Activated gamma-delta T cell treated with anti-CD3 and anti-CD28 coated beads, Interleukin-2, amount 50 U/mL, for 16 hours (primary cell): ENCODE results near the gene RAB30.

Experiments used
- DNase-seq: peaks from one replicate; pipeline ENCODE4 v3.0.0-alpha.2; 2020; ENCODE audit warnings: low read depth

The RAB30 gene

GRCh38 chr11:83070731-83071566 is 748 bp downstream of the RAB30 start:
- DNase-seq, result peak; percentile 3

DNA sequence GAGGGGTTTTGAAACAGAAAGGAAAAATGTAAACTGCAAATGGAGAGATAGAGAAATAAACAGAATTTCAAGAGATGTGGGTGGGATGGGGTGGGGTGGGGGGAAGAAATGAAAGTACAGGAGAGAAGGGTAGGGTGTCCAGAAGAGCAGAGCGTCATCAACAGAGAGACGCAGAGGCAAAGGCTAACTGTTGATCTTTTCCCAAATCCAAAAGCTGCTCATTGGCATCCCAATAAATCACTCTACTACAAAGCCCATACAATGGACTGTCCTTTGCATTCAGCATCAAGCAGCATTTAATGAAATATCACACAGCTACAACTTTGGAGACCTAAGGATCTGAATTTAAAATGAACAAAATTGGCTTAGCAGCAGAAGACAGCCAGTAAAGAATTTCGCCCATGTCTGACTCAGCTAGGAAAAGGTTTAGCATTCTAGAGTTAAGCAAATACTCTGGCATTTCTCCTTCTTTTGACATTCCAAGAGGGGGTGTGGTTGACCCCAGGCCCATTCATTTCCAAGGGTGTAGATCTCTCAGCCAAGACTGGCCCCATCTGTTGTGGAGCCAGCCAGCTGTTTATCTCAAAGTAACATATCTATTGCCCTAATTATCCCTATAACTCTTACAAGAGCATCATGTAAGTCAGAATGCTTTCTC is 1.5 kb downstream of the RAB30 start:
- DNase-seq, result no peak

GRCh38 chr11:83069441-83070043 is 2.2 kb downstream of the RAB30 start:
- no peak for DNase-seq

DNA sequence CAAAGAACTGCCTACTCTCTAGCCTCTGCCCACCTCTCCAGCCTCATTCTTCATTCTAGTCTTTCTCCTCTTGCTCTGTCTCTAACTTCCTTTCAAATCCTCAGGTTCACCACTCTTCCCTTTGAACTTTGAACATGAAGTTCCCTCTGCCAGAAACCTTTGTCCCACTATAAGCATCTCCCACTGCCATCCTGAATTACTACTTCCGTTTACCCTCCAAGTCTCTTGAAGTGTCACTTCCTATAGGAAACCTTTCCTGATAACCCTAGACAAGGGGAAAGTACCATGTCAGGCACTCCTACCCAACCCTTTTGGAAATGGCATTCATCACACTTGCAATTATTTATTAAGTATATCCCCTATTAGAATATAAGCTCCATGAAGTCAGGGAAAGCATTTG is 3.1 kb downstream of the RAB30 start:
- no peak for DNase-seq

GRCh38 chr11:83064011-83064410 is 7.7 kb downstream of the RAB30 start:
- no peak for DNase-seq

DNA sequence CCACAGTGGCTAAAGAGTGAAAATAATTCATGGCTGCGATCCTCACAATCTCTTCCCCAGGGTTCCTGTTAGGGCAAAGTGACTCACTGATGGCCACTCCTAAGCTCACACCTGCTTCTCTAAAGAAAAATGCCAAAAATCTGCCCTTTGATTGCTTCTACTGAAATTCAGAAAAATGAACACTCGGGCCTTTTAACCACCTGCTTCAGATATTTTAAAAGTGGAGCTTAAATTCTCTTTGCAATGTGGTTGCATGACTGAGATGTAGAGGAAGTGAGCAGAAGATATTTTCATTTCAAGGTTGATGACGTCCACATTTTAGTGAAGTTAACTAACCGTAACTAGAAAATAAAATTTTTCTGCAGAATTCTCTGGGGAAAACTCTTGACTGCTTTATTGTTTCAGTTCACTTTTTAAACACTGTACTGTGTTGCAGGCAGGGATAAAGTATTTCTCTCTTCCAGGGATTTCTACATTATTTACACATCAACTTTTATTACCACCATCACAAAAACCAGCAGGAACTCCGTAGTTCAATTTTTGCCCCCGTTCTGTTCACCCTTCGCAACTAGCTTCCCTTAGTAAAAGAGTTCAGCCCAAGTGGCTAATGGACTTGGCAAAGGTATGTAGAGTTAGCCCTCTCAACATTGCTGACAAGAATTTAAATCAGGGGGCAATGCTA is 8.5 kb downstream of the RAB30 start:
- no peak for DNase-seq

DNA sequence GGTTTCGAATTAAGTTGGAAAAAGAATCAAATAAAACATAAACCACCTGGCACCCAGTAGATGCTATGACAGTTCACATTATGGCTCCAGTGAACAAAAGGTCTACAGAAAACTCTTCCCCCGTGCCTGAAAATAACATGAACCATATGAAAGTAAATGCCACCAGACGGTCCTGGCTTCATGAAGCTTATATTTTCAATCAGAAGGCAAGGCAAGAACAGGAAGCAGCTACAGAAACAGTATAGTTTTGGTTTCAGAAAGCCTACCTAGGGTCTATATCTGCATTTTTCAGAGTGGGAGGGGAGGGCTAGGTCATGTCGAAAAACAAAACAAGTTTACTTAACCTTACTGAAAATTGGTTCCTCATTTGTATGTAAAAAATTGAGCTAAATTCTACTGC is 9.8 kb downstream of the RAB30 start:
- no peak for DNase-seq

GRCh38 chr11:83060965-83061364 is 10.7 kb downstream of the RAB30 start:
- no peak for DNase-seq

- no peak for DNase-seq
Measured at GRCh38 chr11:83057721-83058120, 14.0 kb downstream of the RAB30 start.

GRCh38 chr11:83056611-83057010 is 15.1 kb downstream of the RAB30 start:
- DNase-seq, result no peak

DNA sequence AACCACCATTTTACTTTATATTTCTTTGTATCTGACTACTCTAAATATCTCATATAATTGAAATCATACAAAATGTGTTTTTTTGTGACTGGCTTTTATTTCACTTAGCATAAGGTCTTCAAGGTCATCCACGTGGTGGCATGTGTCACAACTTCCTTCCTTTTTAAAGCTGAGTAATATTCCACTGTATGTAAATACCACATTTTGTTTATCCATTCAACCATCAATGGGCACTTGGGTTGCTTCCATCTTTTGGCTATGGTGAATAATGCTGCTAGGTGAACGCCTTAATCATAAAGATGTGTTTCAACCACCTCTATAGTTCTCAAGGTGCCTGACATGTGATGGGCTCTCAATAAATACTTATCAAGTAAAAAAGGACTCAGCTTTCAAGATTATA is 15.5 kb downstream of the RAB30 start:
- DNase-seq, result no peak

DNA sequence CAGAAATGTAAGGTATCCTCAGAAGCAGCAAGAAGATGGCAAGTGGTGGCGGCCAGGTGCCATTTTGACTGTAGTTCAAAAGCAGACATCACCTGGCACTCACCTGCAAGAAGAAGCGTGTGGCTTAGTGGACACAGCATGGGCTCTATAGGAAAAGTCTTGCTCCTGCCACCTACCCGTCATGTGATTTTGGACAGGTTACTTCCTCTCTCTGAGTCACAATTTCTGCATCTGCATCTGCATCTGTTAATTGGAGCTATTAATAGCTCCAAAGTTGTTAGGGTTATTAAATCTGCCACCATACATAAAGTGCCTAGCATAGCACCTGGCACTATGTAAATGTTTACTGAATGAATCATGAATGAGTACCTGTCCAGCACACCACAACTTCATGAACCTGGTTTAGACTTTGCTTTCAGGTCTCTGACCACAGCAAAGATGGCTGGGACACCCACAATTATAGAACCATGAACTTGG is 16.8 kb downstream of the RAB30 start:
- no peak for DNase-seq

DNA sequence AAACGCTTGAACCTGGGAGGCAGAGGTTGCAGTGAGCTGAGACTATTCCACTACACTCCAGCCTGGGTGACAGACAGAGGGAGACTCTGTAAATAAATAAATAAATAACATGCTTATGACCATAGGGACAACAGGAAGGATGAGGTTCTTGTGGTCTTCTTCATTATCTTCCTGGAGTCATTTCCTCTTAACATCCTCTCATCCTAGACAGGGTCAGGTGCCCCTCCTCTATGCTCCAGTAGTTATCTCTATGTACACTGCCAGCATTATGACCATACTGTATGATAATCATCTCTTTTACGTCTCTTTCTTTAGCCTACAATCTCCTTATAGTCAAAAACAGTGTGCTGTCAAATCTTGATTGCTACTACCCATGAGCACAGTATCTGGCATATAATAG is 17.7 kb downstream of the RAB30 start:
- DNase-seq, result no peak

DNA sequence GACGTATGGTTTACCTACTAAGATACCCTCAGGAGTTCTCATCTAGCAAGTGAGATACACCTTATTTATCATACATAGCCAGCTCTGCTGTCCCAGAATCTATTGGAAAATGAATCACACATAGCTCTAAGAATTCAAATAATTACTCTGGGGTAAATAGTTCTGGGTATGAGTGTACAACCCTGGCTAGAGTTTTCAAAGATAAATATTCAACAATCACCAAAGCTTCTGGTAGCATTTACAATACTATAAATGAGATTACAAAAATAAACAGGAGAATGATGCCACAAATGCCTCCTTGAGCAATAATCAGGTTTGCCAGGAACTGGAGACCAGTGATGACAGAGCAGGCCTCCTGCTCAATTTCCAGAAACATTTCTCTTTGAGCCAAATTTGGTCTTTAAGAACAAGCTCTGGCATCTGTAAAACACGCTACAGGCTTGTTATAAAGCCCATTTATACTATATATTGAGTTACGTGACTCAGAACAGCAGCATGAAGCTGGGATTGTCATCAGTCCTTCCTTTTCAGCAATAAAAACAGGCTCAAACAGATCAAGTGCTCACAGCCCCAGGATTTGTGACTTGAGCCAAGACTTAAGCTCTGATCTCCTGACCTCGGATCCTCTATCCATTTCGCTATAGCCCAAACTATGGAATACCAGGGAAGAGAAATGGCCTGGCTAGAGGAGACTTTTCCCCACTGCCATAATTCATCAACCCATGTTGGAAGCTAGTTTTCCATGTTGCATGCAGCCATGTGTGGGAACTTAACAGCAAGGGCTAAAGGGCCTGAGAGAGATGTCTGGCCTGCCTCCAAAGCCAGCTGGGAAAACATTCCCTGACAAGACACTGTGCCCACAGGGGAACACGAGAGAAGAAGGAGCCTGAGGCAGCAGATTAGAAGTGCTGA is 19.7 kb downstream of the RAB30 start:
- no peak for DNase-seq

GRCh38 chr11:83047515-83048225 is 24.0 kb downstream of the RAB30 start:
- no peak for DNase-seq

DNA sequence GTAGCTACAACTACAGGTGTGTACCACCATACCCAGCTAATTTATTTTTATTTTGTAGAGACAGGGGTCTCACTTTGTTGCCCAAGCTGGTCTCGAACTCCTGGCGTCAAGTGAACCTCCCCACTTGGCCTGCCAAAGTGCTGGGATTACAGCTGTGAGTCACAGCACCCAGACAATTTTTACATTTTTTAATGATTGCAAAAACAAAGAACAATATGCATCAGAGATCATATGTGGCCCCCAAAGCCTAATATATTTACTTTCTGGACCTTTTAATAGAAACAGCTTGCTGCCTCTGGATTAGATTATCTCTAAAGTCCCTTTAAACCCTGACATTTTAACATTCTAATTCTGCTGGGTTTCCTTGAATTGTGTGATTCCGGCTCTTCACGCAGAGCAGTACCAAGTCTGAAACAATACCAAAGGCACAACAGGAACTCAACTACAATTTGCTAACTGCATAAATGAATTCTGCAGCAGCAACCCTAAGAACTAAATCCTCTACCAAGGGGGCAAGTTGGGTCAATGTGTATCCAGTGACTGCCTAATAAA is 25.0 kb downstream of the RAB30 start:
- no peak for DNase-seq

DNA sequence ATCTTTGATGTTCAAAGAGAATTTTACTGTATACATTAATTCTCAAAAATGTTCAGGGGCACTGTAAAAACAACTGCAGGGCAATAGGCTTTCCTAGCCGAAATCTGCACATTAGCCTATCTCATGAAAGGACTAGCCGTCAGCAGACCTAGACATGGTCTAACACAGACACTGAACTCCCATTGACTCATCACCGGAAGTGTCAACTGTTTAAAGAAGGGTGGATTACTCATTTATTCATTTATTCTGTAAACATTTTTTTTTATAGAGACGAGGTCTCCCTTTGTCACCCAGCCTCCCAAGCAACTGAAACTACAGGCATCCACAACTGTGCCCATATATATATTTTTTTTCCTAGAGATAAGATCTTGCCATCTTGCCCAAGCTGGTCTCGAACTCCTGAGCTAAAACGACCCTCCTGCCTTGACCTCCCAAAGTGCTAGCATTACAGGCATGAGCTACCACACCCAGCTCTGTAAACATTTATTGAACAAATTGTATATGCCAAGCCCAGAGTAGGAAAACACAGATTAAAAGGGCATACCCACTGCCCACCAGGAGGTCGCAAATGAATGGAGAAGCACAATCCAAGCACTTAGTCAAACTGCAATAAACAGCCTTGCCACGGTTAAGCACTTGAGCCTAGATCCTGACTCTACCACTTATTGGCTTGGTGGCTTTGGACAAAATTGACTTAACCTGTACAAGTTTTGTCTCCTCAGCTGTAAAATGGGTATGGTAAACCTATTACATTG is 26.6 kb downstream of the RAB30 start:
- DNase-seq, result no peak

GRCh38 chr11:83042964-83043711 is 28.6 kb downstream of the RAB30 start:
- DNase-seq, result no peak

DNA sequence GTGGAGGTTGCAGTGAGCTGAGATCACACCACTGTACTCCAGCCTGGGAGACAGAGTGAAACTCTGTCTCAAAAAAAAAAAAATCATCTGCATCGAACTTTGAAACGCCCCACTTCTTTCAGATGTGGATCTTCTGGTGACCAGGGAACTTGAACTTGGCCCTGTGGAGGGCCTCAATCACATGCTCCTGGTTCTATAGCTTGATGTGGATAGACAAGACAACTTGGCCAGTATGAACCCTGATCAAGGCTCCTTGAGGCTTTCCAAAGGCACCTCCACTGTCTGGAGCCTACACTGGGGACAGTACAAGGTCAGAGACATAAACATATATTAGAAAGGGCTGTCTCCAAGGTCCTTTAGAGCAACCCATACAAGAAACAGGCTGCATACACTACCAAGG is 30.6 kb downstream of the RAB30 start:
- DNase-seq, result no peak
